CMK (cell line): Measurements from ENCODE around the gene LHFPL3.
"Not testable (repeated sequence)": the region's sequence is repeated elsewhere in the genome, so short reads cannot be mapped to it uniquely, and the experiment has no call there.

Experiments used
- DNase-seq: peaks from one replicate; pipeline ENCODE4 v3.0.0-alpha.2; 2010; ENCODE audit warnings: low read depth

Gene LHFPL3

DNA sequence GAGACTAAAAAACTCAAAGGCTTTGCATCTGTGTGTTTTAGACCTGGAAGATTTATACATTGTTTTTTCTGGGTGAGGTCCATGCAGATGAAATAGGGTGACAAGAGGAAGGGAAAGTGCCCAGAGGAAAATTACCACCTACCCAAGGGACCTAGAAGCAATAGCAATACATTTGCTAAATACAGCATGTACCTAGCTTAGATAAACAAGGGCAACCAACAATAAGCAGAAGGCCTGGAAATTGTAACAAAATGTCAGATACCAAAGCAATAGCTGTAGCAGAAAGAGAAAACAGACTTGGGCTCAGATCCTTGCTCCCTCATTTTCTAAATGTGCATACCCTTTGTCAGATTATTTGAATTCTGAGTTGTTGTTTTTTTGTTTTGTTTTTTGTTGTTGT lies 367.2 kb downstream of the LHFPL3 start:
- DNase-seq = no peak

DNA sequence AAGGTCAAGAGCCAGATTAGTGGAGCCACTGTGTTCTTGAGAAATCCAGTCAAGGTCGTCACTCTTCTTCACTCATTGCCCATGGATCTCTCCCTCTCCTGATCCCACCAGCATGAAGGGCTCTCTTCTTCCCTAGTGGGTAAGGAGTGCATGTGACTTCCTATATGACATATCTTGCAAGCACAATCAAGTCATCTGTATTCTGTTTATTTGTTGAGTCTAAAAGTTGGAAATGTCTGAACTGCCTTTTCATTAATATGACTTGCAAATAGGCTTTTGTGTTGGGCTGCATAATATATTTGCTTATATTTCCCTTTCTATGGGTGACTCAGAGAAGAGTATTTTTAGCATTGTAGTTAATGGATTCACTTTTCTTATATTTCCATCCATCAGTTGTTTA lies 371.9 kb downstream of the LHFPL3 start:
- no peak for DNase-seq

DNA sequence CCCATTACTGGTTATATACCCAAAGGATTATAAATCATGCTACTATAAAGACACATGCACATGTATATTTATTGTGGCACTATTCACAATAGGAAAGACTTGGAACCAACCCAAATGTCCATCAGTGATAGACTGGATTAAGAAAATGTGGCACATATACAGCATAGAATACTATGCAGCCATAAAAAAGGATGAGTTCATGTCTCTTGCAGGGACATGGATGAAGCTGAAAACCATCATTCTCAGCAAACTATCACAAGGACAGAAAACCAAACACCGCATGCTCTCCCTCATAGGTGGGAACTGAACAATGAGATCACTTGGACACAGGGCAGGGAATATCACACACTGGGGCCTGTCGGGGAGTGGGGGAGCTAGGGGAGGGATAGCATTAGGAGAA lies 392.6 kb downstream of the LHFPL3 start:
- not testable (repeated sequence) for DNase-seq

DNA sequence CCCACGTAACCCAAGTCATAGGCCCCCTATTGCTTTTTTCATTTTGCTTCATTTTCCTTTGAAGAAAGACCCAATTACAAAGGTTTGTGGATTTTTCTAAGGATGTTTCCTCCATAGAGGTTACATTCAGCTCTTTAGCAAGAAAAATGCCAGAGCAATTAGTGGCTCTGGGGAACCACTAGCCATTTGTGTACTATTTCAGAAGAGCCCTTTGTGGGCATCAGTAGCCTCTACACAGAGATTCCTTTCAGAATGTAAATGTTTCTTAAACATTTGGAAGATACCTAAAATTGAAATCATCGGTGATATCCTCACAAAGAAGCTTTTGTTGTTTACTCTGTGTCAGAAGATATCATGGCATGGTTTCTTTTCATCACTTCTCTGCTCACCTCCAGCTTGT lies 394.6 kb downstream of the LHFPL3 start:
- DNase-seq = no peak

DNA sequence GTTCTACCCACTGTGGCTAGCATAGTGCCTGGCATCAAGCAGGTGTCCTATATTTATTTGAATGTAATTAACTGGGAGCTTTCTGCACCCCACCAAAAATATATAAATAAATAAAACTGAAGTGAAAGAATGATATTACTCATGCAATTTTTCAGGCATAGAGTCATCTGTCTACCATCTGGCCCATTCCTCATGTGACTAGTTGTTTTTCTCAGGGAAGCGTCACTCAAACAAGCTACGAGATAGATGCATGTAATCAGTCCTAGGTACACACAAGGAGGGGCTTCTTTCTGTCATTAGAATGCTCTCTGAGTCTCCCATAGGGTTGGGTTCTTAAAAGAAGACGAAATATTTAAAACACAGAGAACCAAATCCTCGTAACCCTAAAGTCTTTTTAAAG lies 430.1 kb downstream of the LHFPL3 start:
- no peak for DNase-seq

DNA sequence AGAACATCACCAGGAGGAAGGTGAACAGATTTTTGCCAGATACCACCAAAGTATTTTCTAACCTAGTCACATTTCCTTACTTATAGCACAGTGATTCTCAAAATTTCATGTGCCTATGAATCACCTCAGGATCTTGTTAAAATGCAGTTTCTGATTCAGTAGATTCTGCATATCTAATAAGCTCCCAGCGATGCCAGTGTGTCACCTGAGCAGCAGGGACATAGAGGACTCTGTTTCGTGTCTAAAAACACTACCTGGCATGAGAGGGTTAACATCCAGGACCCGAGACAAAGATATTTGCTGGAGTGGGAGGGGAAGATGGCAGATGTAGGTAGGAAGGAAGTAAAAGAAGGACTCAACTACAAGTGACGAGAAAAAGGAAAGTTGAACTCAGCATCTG lies 433.5 kb downstream of the LHFPL3 start:
- no peak for DNase-seq

DNA sequence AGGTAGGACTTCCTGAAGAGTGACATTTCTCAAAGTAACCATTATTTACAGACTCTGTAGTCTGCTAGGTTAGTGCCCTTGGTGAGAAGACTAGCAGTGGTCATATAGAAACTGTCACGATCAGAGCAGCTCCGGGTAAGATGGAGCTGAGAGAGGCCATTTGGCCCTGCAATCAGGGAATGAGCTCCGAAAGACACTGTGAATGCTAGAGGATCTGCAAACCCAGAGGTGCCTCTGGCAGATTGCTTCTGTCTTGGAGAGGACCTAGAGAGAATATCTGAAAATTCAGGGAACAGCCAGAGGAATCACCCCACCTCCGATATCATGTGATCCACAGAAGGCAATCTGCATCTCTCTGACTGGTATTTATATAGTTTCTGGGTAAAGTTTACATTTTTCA lies 438.7 kb downstream of the LHFPL3 start:
- DNase-seq = no peak

DNA sequence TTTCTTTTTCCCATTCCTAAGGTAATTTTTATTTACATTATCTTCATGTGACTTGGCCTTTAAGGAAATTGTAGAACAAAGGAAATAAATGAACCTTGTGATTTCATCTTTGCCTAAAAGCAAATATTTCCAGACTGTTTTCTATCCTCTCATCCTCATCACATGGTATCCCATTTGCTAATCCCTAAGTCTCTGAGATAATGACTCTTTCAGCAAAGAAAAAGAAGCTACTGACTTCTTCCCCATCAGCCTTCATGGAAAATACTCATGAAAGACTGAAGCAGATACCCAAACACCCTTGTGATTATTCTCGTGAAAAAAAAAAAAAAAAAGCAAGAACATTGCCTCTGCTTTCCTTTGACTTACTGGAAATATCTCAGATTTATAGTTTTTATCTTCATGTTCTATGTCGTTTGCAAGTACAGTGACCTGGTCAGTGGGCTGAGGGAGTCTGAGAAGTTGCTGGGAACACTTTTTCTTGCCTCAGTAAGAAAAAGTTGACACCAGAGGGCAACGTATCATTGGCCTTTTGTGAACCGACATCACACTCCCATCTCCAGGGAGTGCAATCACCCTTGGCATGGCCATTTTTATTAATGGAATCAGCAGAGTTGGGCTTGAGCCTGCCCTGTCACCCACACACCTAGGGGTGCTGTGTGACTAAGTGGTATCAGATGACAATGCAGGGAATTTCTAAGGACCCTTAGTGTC lies 439.6 kb downstream of the LHFPL3 start:
- no peak for DNase-seq

DNA sequence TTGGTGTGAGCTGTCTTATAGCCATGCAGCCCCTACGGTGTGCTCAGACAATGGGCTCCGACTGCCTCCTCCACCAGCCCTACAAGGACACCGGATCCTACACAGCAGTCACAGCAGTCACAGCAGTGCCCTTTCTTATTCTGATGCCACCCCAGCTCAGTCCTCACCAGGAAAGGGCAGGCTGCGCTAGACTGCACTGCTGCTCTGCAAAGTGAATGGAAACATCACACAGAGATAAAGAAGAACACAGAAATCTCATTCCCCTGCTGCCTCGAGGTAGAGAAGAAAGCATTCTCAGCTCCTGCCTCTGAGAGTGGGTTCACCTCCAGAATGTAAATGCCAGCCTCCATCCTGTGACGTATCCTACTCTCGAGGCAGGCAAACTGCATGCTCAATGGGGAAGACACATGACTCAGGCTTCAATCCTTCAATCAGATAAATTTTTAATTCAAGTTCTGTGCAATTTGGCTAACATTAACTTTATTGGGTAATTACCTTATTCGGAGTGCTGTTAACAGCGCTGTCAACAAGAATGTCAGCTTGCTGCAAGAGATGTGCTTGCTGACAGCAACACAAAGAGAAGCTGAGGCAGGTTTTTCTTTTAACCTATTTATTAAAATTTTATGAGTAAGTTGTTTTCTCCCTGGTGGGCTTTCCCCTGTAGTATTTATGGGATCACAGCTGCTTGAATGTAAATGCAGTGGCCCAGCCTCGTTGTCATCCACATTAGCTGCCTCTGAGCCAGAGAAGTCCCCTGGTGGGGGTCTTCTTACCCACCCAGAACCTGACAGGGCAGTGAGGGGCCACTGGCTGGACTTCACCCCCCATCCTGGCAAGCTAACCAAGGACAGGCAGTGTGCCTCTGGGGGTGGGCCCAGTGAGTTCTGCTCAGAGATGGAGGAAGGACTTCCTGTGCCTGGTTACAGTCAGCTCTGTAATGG lies 444.3 kb downstream of the LHFPL3 start:
- no peak for DNase-seq

DNA sequence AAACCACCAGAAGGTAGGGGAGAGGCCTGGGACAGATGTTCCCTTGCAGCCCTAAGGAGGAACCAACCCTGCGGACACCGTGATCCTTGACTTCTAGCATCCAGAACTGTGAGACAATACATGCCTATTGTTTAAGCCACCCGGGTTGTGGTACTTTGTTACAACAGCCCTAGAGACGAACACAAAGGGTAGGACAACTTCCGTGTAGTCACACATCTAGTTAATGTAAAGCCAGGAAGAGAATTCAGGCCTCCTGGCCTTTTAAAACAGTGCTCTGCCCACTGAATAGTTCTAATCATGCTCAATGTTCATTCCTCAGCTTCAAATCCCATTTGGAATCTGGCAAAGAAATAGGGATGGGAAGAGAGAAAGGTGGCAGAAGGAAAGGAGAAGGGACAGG lies 445.4 kb downstream of the LHFPL3 start:
- no peak for DNase-seq

DNA sequence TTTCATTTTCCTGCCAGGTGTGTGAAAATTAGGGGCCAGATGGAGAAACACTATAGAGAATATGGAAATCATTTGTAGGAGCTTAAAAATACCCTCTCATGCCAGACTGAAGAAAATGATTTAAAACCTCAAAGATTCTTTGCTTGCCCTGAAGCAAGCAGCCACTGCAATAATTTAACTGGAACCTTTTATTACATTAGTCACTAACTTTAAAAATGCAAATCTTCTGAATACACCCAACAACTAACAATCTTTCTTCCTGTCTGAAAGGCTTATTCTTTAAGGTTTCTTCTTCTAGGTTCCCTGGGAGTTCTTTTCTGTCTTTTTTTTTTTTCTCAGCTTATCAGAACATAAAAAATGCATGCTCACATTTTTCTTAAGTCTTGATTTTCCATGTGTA lies 447.1 kb downstream of the LHFPL3 start:
- no peak for DNase-seq

DNA sequence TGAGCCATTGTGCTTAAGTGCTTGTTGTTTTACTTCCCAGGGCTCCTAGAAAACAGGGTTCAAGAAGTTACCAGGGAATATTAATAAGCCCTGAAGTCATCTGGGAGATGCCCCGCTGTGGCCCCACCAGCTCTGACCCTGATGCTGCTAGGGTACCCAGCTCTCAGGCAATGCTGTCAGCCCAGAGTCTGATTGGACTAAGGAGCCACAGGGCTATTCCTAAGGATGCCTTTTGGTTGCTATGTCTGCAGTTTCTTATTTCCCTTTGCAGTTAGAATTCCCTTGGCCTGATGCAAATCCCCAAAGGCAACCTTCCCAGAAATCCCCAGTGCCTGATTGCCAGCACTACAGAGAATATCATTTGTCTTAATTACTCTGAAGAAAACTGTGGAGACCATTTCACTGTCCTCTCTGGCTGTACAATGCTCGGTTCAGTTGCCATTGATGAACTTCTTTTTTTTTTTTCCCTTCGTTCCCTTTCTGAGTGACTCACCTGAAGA lies 448.9 kb downstream of the LHFPL3 start:
- DNase-seq = no peak

DNA sequence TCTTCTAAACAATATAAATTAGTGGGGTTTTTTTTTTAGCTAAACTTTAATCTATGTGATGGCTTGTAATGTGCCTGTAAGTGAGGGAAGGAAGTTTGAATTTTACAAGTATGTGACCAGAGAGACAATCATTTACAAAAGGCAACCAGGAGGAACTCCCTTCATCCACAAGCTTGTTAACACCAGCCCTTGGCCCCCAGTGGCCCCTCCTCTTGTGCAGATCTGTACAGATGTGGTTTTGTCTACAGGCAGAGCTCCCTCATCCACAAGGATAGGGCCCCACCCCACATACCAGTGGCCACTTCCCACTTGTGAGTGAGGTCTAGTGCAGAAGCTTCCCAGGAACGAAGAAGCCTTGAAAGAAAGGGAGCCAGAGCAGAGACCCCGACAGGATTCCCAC lies 451.5 kb downstream of the LHFPL3 start:
- DNase-seq = no peak

DNA sequence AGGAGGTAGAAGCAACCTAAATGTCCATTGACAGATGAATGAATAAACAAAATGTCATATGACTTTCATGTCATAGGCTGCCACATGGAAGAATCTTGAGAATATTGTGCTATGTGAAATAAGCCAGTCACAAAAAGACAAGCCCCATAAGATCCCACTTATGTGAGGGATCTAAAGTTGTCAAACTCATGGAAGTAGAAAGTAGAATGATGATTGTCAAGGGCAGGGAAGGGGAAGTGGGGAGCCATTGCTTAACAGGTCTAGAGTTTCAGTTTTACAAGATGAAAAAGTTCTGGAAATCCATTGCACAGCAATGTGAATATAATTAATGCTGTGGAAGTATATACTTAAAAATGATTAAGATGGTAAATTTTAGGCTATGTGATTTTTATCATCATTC lies 456.3 kb downstream of the LHFPL3 start:
- DNase-seq = no peak

DNA sequence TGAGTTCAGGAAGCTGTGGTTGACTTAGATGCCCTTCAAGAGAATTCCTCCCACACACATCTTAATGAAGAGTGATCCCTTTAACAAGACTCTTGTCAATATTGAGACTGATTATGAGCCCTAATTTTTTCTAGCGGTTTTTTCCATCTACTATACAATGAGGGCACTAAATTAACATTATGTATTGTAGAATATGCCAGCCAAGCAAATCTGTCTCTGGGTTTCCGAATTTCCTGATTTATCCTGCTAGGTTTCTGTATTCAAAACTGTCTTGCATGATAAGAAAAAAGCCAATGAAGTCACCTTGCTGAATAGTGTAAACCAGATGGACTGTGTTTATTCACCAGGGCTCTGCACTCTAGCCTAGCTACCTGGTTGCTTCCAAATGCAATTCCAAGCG lies 461.4 kb downstream of the LHFPL3 start:
- no peak for DNase-seq

DNA sequence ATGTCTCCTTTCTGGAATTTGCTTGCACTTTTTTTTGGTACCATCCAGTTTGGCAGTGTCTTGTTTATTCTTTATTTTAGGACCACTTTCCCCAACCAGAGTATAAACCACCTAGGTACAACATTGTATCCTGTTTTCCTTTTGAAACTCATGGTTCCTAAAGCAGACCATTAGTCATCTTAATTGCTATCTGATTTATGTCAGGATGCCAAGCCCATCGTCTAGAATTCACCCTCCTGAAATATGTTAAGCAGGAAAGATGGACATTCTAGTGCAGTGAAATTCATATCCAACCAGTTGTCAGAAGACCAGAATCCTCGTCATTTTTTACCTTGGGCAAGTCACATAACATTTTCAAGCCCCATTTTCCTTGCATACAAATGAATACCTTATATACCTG lies 462.0 kb downstream of the LHFPL3 start:
- no peak for DNase-seq

DNA sequence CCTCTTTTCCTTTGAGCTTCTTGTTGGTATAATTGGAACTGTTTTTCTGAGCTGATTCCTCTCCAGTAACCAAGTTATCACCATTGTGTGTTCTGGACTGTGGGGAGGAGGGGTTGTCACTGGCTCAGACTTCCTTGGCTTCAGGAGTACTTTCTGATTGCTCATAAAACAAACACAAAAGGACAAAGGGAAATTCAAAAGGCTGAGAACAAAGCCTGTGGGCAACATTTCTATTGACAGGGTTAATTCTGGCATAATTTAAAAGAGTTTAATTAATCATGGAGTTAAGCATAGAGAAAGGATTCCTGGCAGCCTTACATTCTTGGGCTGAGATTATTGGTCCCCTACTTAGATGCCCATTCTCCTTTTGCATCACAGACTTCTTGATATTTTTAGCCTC lies 462.7 kb downstream of the LHFPL3 start:
- DNase-seq = no peak

DNA sequence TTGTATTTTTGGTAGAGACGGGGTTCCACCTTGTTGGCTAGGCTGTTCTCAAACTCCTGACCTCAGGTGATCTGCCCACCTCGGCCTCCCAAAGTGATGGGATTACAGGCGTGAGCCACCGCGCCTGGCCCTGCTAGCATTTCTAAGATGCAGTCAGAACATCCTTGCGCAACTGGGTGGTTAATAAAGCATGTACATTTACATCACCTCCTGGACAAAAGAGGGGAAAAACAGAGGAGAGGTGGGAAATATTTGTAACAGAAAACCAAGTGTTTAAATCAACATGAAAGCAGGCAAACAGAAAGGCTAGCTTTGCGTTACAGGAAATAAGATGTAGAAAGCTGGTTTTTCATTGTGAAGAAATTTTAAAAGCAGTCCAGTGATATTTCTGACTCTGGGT lies 464.7 kb downstream of the LHFPL3 start:
- DNase-seq = no peak

DNA sequence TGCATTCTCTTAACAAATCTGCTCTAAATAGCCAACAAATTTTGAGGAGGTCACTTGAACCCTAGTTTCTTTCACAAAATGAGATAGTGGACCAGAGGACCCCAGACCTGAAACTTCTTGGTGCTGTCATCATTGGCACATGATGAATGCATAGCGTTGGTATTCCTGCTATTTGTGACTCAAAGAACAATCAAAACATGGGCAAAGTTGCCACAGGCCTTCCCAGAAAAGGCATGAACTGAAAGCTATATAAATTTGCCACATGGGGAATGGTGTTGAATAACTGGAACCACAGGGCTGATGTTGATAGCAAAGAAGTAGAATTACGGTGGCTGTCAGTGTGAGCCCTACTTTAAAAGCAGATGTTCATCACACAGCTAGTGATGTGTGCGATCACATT lies 465.8 kb downstream of the LHFPL3 start:
- no peak for DNase-seq

DNA sequence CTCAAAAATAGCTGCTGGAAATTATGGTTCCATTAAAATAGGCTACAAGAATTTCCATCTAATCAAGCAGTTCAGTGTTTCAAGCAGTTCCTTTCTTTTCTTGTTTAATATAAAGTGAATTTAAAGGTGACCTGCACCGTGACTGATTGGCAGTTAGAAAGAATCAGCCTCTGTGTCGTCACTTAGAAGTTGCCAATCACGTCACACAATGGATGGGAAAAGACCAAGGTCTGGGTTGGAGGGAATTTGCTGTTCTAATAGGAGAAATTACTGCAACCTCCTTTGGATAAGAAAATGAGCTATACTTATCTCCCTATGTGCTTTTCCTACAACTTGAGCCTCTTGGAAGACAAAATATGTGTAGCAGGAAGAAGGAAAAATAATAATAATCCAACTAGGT lies 466.2 kb downstream of the LHFPL3 start:
- no peak for DNase-seq

DNA sequence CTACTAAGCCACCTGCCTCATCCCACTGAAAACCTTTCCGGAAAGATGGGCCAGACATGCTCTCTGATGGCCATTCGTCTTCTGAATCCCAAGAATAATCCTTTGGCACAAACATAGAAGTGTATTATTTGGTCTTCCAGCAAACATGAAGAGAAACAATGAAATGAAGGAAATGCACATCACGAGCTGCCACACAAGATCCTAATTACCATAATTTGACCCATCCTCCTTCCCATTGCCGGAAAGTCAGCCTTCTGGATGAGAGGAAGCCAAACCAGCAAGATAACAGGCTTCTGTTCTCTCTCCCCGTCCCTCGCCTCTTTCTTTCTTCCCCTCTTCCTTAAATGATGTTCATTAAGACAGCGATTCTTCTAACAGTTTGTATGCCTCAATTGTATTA lies 466.7 kb downstream of the LHFPL3 start:
- DNase-seq = no peak

DNA sequence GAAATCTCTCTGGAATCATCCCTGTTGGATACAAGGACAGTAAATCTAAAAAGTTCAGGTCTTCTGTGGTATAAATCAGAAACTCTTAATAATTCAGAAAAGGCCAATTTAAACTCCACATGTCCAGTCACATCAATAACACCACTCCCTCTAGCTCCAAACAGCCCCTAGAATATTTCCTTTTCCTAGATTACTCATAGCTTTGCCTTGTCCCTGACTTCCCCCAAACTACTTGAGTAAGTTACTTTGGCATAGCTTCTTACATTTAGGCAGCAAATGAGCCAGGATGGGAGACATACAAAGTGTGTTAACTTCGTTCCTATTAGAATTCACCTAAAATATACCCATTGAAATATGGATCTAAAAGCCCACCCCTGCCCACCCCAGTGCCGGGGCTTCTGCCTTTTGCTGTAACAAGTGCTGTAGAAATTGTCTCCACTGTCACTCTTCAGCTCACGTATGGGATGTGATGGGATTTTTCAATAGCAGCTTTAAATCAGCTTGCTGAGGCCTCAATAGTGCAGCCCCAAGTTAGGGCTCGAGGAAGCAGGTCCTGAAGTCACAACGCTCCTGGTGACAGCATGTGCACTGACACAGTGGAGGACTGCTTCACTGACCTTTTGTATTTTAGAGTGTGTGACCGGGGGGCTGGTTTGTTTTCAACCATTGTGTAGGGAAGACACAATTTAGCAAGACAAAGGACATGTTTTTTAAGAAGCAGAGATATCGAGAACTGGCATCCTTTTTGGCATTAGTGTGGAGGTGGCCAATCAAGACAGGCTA lies 467.4 kb downstream of the LHFPL3 start:
- DNase-seq = no peak

DNA sequence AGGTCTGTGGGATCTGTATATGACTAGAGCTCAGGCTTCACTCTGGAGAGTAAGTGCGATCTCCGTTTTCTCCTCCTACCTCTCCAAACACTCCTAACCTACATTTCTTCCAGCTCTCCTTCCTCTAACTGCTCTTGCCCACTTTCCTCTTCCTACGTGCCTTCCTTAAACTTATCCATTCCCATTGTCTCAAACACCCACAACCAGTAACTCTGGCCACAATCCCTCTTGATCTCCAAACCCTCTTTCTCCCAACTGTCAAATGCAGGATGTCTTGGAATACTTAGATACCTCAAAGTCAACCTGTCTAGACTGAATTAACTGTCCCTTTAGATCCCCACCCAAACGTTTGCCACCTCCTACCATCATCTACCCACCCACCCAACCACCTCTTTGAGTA lies 471.9 kb downstream of the LHFPL3 start:
- DNase-seq = no peak
